H9 (cell line): ENCODE results near the gene RWDD4. TPM values are rescaled to one million over a fixed set of nuclear protein-coding genes. Genes with fewer than 3 reads are reported as not detected.

ENCODE experiments used
- DNase-seq: peaks from one replicate; pipeline ENCODE4 v3.0.0-alpha.2; 2017
- H2AFZ ChIP-seq: one replicate; pipeline ENCODE4 v1.6.1; 2013; ENCODE audit warnings: mild to moderate bottlenecking, low read length, control low read depth, moderate library complexity
- H2AK5ac ChIP-seq: 2 replicates; pipeline ENCODE4 v1.6.1; 2013; ENCODE audit warnings: low read length, control low read depth, mixed read lengths; ENCODE audit not compliant: insufficient read length
- H2BK120ac ChIP-seq: one replicate; pipeline ENCODE4 v1.6.1; 2013; ENCODE audit warnings: low read depth, mild to moderate bottlenecking, low read length, control low read depth, inconsistent platforms; ENCODE audit not compliant: poor library complexity, severe bottlenecking
- H2BK12ac ChIP-seq: 2 replicates; pipeline ENCODE4 v1.6.1; 2013; ENCODE audit warnings: low read length, control low read depth, mixed read lengths, low read depth; ENCODE audit not compliant: insufficient read length
- H2BK15ac ChIP-seq: 2 replicates; pipeline ENCODE4 v1.6.1; 2013; ENCODE audit warnings: low read depth, low read length, control low read depth
- H2BK20ac ChIP-seq: one replicate; pipeline ENCODE4 v1.6.1; 2013; ENCODE audit warnings: low read depth, mild to moderate bottlenecking, low read length, control low read depth, inconsistent platforms; ENCODE audit not compliant: poor library complexity, severe bottlenecking
- H2BK5ac ChIP-seq: 2 replicates; pipeline ENCODE4 v1.6.1; 2013; ENCODE audit warnings: low read length, control low read depth, mixed read lengths; ENCODE audit not compliant: insufficient read length
- H3K14ac ChIP-seq: 2 replicates; pipeline ENCODE4 v1.6.1; 2013; ENCODE audit warnings: low read length, control low read depth; ENCODE audit not compliant: insufficient read depth
- H3K18ac ChIP-seq: 2 replicates; pipeline ENCODE4 v1.6.1; 2013; ENCODE audit warnings: low read depth, mild to moderate bottlenecking, mixed read lengths, low read length, control low read depth; ENCODE audit not compliant: insufficient read length
- H3K23ac ChIP-seq: 2 replicates; pipeline ENCODE4 v1.6.1; 2013; ENCODE audit warnings: low read length, control low read depth, mixed read lengths, low read depth; ENCODE audit not compliant: insufficient read length
- H3K23me2 ChIP-seq: 2 replicates; pipeline ENCODE4 v1.6.1; 2013; ENCODE audit warnings: low read depth, mild to moderate bottlenecking, mixed read lengths, low read length, control low read depth; ENCODE audit not compliant: insufficient read length, poor library complexity, severe bottlenecking
- H3K27ac ChIP-seq: 2 replicates; pipeline ENCODE4 v1.5.1; 2013; ENCODE audit warnings: low read length, control low read depth, mixed read lengths, low read depth; ENCODE audit not compliant: insufficient read length
- H3K27me3 ChIP-seq: 2 replicates; pipeline ENCODE4 v1.6.1; 2013; ENCODE audit warnings: low read length, control low read depth, inconsistent platforms; ENCODE audit not compliant: insufficient read depth
- H3K4ac ChIP-seq: 2 replicates; pipeline ENCODE4 v1.6.1; 2013; ENCODE audit warnings: low read depth, mild to moderate bottlenecking, control low read depth, inconsistent platforms, low read length, moderate library complexity
- H3K4me1 ChIP-seq: 2 replicates; pipeline ENCODE4 v1.6.1; 2013; ENCODE audit warnings: low read length, control low read depth, inconsistent platforms; ENCODE audit not compliant: insufficient read depth
- H3K4me2 ChIP-seq: 2 replicates; pipeline ENCODE4 v1.6.1; 2013; ENCODE audit warnings: low read length, control low read depth, mixed read lengths; ENCODE audit not compliant: insufficient read length, insufficient read depth
- H3K56ac ChIP-seq: 2 replicates; pipeline ENCODE4 v1.6.1; 2013; ENCODE audit warnings: low read depth, mild to moderate bottlenecking, mixed read lengths, low read length, control low read depth; ENCODE audit not compliant: insufficient read length
- H3K79me1 ChIP-seq: 2 replicates; pipeline ENCODE4 v1.6.1; 2013; ENCODE audit warnings: low read depth, mild to moderate bottlenecking, moderate library complexity, low read length, control low read depth, inconsistent platforms; ENCODE audit not compliant: insufficient read depth, poor library complexity, severe bottlenecking
- H3K79me2 ChIP-seq: 2 replicates; pipeline ENCODE4 v1.6.1; 2013; ENCODE audit warnings: low read length, control low read depth, inconsistent platforms; ENCODE audit not compliant: insufficient read depth
- H3K9ac ChIP-seq: 2 replicates; pipeline ENCODE4 v1.6.1; 2013; ENCODE audit warnings: low read length, control low read depth, mixed read lengths; ENCODE audit not compliant: insufficient read length; ENCODE audit errors: extremely low read depth
- H3K9me3 ChIP-seq: one replicate; pipeline ENCODE4 v1.6.1; 2013; ENCODE audit warnings: low read depth, low read length, inconsistent platforms; ENCODE audit not compliant: control insufficient read depth
- H3T11ph ChIP-seq: one replicate; pipeline ENCODE4 v1.6.1; 2013; ENCODE audit warnings: mild to moderate bottlenecking, low read length, control low read depth, inconsistent platforms
- H4K20me1 ChIP-seq: one replicate; pipeline ENCODE4 v1.6.1; 2013; ENCODE audit not compliant: control insufficient read depth, insufficient read length, insufficient read depth
- H4K5ac ChIP-seq: 2 replicates; pipeline ENCODE4 v1.6.1; 2013; ENCODE audit warnings: low read depth, mild to moderate bottlenecking, mixed read lengths, low read length, control low read depth; ENCODE audit not compliant: insufficient read length
- H4K8ac ChIP-seq: replicated peaks from 2 replicates; pipeline ENCODE4 v1.6.1; 2013; ENCODE audit warnings: low read length, control low read depth, mixed read lengths, low read depth; ENCODE audit not compliant: insufficient read length
- H4K91ac ChIP-seq: 2 replicates; pipeline ENCODE4 v1.6.1; 2013; ENCODE audit warnings: low read depth, mild to moderate bottlenecking, moderate library complexity, mixed read lengths, low read length, control low read depth; ENCODE audit not compliant: insufficient read length
- H3K27ac Mint-ChIP-seq, 3 experiments: 2 replicates in 2 of 3; 3 replicates in 1 of 3; pipeline ENCODE4 v1.8.0; 2020 to 2021; ENCODE audit warnings: mixed read lengths in 3 of 3, mild to moderate bottlenecking in 1 of 3, moderate library complexity in 1 of 3
- H3K27me3 Mint-ChIP-seq: 2 replicates; pipeline ENCODE4 v1.8.0; 2021; ENCODE audit warnings: low read depth, mild to moderate bottlenecking, moderate library complexity, mixed read lengths
- H3K36me3 Mint-ChIP-seq, 3 experiments: 2 replicates in 2 of 3; 3 replicates in 1 of 3; pipeline ENCODE4 v1.8.0; 2020 to 2021; ENCODE audit warnings: low read depth in 3 of 3, mixed read lengths in 3 of 3; ENCODE audit not compliant: insufficient read depth in 1 of 3
- H3K4me1 Mint-ChIP-seq, 2 experiments: 2 replicates each; pipeline ENCODE4 v1.8.0; 2020; ENCODE audit warnings: mixed read lengths in 2 of 2
- H3K4me3 Mint-ChIP-seq, 2 experiments: 2 replicates in 1 of 2; 3 replicates in 1 of 2; pipeline ENCODE4 v1.8.0; 2020 to 2021; ENCODE audit warnings: mild to moderate bottlenecking in 2 of 2, mixed read lengths in 2 of 2, moderate library complexity in 1 of 2
- H3K9me3 Mint-ChIP-seq, 2 experiments: 2 replicates in 1 of 2; 3 replicates in 1 of 2; pipeline ENCODE4 v1.8.0; 2020; ENCODE audit warnings: mild to moderate bottlenecking in 2 of 2, mixed read lengths in 2 of 2, moderate library complexity in 1 of 2
- WGBS: extraction: QIAGEN DNeasy Blood & Tissue Kit; methylation state at CpG from one replicate; pipeline ENCODE4 v1.1.7; 2013; ENCODE audit warnings: missing lambda C conversion rate, low lambda C conversion rate, mixed read lengths; ENCODE audit not compliant: insufficient read length; ENCODE audit errors: extremely low coverage; 5-methylcytosine and 5-hydroxymethylcytosine counted together
- total RNA-seq: library from RNA; stranded (reverse); gene quantifications from 2 replicates; pipeline ENCODE4 v1.2.1, GENCODE V29; 2021
- TF ChIP-seq, protein P1 (sequence below): fragments of 200-600 bp; sonication (generic); conservative IDR thresholded peaks from 3 replicates; pipeline ENCODE4 v1.8.0; 2021; ENCODE audit warnings: antibody characterized with exemption, mild to moderate bottlenecking

Gene RWDD4
- total RNA-seq, 1 experiment from 2014 or later: 17.8 TPM

DNA sequence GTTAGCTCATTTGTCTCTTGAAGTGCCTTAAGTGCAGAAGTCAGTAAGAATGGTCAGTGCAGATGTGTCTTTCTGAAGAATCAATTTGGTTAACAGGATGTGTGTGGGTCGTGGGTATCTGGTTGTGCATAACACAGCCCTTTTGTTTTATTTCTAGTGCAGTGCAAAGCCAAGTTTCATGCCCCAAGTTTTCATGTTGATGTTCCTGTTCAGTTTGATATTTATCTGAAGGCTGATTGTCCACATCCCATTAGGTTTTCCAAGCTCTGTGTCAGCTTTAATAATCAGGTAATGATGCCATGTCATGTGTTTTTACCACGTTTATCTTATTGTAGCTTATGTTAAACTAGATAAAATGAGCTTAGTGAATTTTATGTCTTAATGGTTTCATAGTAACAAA lies 27.5 kb upstream of the RWDD4 start:
- Histone ChIP-seq H3K14ac (no peak overlapping the region), H3K18ac (no peak overlapping the region), H3K56ac (no peak overlapping the region), H3T11ph (no peak overlapping the region), H4K91ac (no peak overlapping the region), H3K79me1 (no peaks in the 10 kb centered on the region), H3K4ac (no peak overlapping the region), H2BK5ac (no peak overlapping the region), H3K9ac (no peak overlapping the region), H3K23ac (no peak overlapping the region), H2BK12ac (no peak overlapping the region), H2AFZ (no peak overlapping the region), H4K8ac (no peak overlapping the region), H3K79me2 (no peaks in the 10 kb centered on the region), H2AK5ac (no peak overlapping the region), H4K5ac (no peak overlapping the region), H3K4me1 (no peaks in the 10 kb centered on the region), H3K4me2 (no peak overlapping the region), H3K27me3 (no peaks in the 10 kb centered on the region), H3K23me2 (no peaks in the 10 kb centered on the region), H3K27ac (no peak overlapping the region), H2BK120ac (no peak overlapping the region), H4K20me1 (no peaks in the 10 kb centered on the region), H2BK15ac (no peak overlapping the region), H3K9me3 (no peaks in the 10 kb centered on the region), H2BK20ac (no peak overlapping the region)
- TF ChIP-seq, protein P1, sequence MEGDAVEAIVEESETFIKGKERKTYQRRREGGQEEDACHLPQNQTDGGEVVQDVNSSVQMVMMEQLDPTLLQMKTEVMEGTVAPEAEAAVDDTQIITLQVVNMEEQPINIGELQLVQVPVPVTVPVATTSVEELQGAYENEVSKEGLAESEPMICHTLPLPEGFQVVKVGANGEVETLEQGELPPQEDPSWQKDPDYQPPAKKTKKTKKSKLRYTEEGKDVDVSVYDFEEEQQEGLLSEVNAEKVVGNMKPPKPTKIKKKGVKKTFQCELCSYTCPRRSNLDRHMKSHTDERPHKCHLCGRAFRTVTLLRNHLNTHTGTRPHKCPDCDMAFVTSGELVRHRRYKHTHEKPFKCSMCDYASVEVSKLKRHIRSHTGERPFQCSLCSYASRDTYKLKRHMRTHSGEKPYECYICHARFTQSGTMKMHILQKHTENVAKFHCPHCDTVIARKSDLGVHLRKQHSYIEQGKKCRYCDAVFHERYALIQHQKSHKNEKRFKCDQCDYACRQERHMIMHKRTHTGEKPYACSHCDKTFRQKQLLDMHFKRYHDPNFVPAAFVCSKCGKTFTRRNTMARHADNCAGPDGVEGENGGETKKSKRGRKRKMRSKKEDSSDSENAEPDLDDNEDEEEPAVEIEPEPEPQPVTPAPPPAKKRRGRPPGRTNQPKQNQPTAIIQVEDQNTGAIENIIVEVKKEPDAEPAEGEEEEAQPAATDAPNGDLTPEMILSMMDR: no peak
- no peak for DNase-seq
- WGBS: no CpG with 5 or more reads among the region's 2 CpGs
- H3K27me3 Mint-ChIP-seq: no peaks in the 10 kb centered on the region
- no peaks in the 10 kb centered on the region for H3K4me1 Mint-ChIP-seq
- H3K27ac Mint-ChIP-seq: no peak overlapping the region; a peak in 1 of 7 replicates
- peaks cover 8 to 68% (median 57%) of the 10 kb centered on the region in 3 experiments for H3K36me3 Mint-ChIP-seq
- H3K4me3 Mint-ChIP-seq: no peak overlapping the region
- H3K9me3 Mint-ChIP-seq: no peaks in the 10 kb centered on the region
